ENCODE measurements around the gene F7. TPM values are rescaled to one million over a fixed set of nuclear protein-coding genes. Genes with fewer than 3 reads are reported as not detected.
A peak's percentile ranks its signal among the peaks of the same experiment; 100 is the strongest.

Gene F7
- total RNA-seq, 1 donor from 2014 or later = 0.06 TPM

GRCh38 chr13:113121183-113121927, 15.8 kb downstream of the F7 start:
- TF ChIP-seq CTCF (conservative IDR thresholded peaks at IDR 0.05; ENCODE audit: low read depth, low read length) = no peak
- no peak overlapping the region for H3K4me3 ChIP-seq (ENCODE audit: low read depth, low read length)
- DNase-seq (ENCODE audit: low read depth) = no peak

GRCh38 chr13:113121928-113122471, 16.4 kb downstream of the F7 start:
- H3K4me3 ChIP-seq (ENCODE audit: low read depth, low read length) = no peak overlapping the region
- TF ChIP-seq CTCF (conservative IDR thresholded peaks at IDR 0.05; ENCODE audit: low read depth, low read length) = no peak
- no peak for DNase-seq (ENCODE audit: low read depth)

GRCh38 chr13:113122550-113123225, 17.1 kb downstream of the F7 start, which contains the start of gene F10:
F10 (plus strand) TSS chr13:113122799; CDS start chr13:113122856, 57 bp downstream.
- H3K4me3 ChIP-seq (ENCODE audit: low read depth, low read length) = no peak within 1 kb of the TSS
- DNase-seq (ENCODE audit: low read depth) = no peak
- TF ChIP-seq CTCF (conservative IDR thresholded peaks at IDR 0.05; ENCODE audit: low read depth, low read length) = no peak

- no peak for DNase-seq (ENCODE audit: low read depth)
- TF ChIP-seq CTCF (conservative IDR thresholded peaks at IDR 0.05; ENCODE audit: low read depth, low read length) = peak; percentile 27
- no peak overlapping the region for H3K4me3 ChIP-seq (ENCODE audit: low read depth, low read length)
Measured at GRCh38 chr13:113123226-113124201, 17.9 kb downstream of the F7 start.

GRCh38 chr13:113124211-113124970, 18.8 kb downstream of the F7 start:
- no peak overlapping the region for H3K4me3 ChIP-seq (ENCODE audit: low read depth, low read length)
- DNase-seq (ENCODE audit: low read depth) = no peak
- no peak for TF ChIP-seq CTCF (conservative IDR thresholded peaks at IDR 0.05; ENCODE audit: low read depth, low read length)
